Measurements from ENCODE around the gene MMP3.

DNA sequence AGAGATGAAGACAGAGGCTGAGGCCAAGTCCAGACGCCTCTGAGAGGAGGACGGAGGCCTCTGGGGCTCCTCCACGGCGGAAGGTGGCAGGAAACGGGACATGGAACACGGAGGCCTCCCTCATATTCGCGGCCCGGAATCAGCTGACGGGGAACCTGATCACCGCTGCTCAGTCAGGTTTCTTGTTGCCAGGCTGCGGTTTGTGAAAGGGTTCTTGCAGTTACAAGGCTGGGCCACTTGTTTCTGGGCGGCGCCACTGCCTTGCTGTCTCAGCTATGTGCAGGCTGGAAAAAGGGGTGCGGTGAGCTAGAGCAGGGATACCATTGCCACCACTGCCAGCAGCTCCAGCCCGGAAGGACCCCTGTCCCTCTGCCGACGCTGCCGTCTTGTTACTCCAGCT is 35.5 kb downstream of the MMP3 start:
- TF ChIP-seq CTCF (IDR thresholded peaks at IDR 0.05; ENCODE audit: low read length) (peak; percentile 48), EZH2 (IDR thresholded peaks at IDR 0.05; ENCODE audit: borderline replicate concordance, low read length) (no peak)
